GM23338 (cell line): ENCODE data around the gene ITGB3BP. TPM values are rescaled to one million over a fixed set of nuclear protein-coding genes. Genes with fewer than 3 reads are reported as not detected.

Experiments used
- ATAC-seq: fragments of 200-7000 bp; cut with Tn5 transposase; 3 replicates; pipeline ENCODE4 v1.9.1; 2020
- DNase-seq: peaks from one replicate; pipeline ENCODE4 v3.0.0-alpha.2; 2015; ENCODE audit warnings: low spot score
- H2AFZ ChIP-seq: fragments of 200-600 bp; sonication (generic); 2 replicates; pipeline ENCODE4 v1.8.0; 2016; ENCODE audit warnings: antibody characterized with exemption, mild to moderate bottlenecking, moderate library complexity
- H3F3A ChIP-seq: fragments of 200-600 bp; sonication (generic); replicated peaks from 2 replicates; pipeline ENCODE4 v1.8.0; 2017; ENCODE audit warnings: antibody characterized with exemption, mixed run types, low read depth
- H3K27ac ChIP-seq: fragments of 200-600 bp; sonication (generic); 2 replicates; pipeline ENCODE4 v1.6.1; 2016; ENCODE audit warnings: low read depth
- H3K27me3 ChIP-seq: fragments of 200-600 bp; sonication (generic); 2 replicates; pipeline ENCODE4 v1.8.0; 2016; ENCODE audit warnings: mild to moderate bottlenecking, mixed run types, moderate library complexity; ENCODE audit not compliant: insufficient read depth
- H3K36me3 ChIP-seq: fragments of 200-600 bp; sonication (generic); 2 replicates; pipeline ENCODE4 v1.8.0; 2016; ENCODE audit warnings: mild to moderate bottlenecking; ENCODE audit not compliant: insufficient read depth
- H3K4me1 ChIP-seq: fragments of 200-600 bp; sonication (generic); 2 replicates; pipeline ENCODE4 v1.8.0; 2016; ENCODE audit warnings: mild to moderate bottlenecking, moderate library complexity; ENCODE audit not compliant: insufficient read depth
- H3K4me2 ChIP-seq: fragments of 200-600 bp; sonication (generic); 2 replicates; pipeline ENCODE4 v1.7.1; 2017; ENCODE audit warnings: mixed run types
- H3K4me3 ChIP-seq: fragments of 200-600 bp; sonication (generic); 2 replicates; pipeline ENCODE4 v1.6.1; 2016; ENCODE audit warnings: mixed run types
- H3K79me2 ChIP-seq: fragments of 200-600 bp; sonication (generic); replicated peaks from 2 replicates; pipeline ENCODE4 v1.8.0; 2017; ENCODE audit warnings: mild to moderate bottlenecking; ENCODE audit not compliant: insufficient read depth
- H3K9me2 ChIP-seq: fragments of 200-600 bp; sonication (generic); 2 replicates; pipeline ENCODE4 v1.8.0; 2017; ENCODE audit not compliant: insufficient read depth
- H4K20me1 ChIP-seq: fragments of 200-600 bp; sonication (generic); replicated peaks from 2 replicates; pipeline ENCODE4 v1.8.0; 2017; ENCODE audit warnings: mild to moderate bottlenecking; ENCODE audit not compliant: insufficient read depth
- H3K27ac Mint-ChIP-seq: 2 replicates; pipeline ENCODE4 v1.8.0; 2020; ENCODE audit warnings: inconsistent platforms, mild to moderate bottlenecking, moderate library complexity, mixed read lengths
- H3K27me3 Mint-ChIP-seq: 3 replicates; pipeline ENCODE4 v1.8.0; 2022; ENCODE audit warnings: low read depth, mild to moderate bottlenecking, moderate library complexity, mixed read lengths, inconsistent platforms; ENCODE audit not compliant: insufficient read depth, poor library complexity
- H3K36me3 Mint-ChIP-seq: 3 replicates; pipeline ENCODE4 v1.8.0; 2021; ENCODE audit warnings: low read depth, mild to moderate bottlenecking, inconsistent platforms, moderate library complexity, mixed read lengths
- H3K4me1 Mint-ChIP-seq: 3 replicates; pipeline ENCODE4 v1.8.0; 2020; ENCODE audit warnings: mild to moderate bottlenecking, inconsistent platforms, mixed read lengths
- H3K4me3 Mint-ChIP-seq: 3 replicates; pipeline ENCODE4 v1.8.0; 2021; ENCODE audit warnings: moderate library complexity, mild to moderate bottlenecking, inconsistent platforms, mixed read lengths
- H3K9me3 Mint-ChIP-seq: 3 replicates; pipeline ENCODE4 v1.8.0; 2020; ENCODE audit warnings: moderate library complexity, mild to moderate bottlenecking, inconsistent platforms, mixed read lengths
- CREB1 ChIP-seq: fragments of 250-450 bp; sonication (Bioruptor Pico); IDR thresholded peaks from 2 replicates; pipeline ENCODE4 v1.5.0; 2020; ENCODE audit warnings: low read depth, mild to moderate bottlenecking, moderate library complexity
- EZH2phosphoT487 ChIP-seq: fragments of 200-600 bp; sonication (generic); IDR thresholded peaks from one replicate; pipeline ENCODE4 v1.8.1; 2018; ENCODE audit warnings: antibody characterized with exemption; ENCODE audit not compliant: unreplicated experiment
- NANOG ChIP-seq: IDR thresholded peaks from 2 replicates; pipeline ENCODE4 v1.6.1; 2016; ENCODE audit warnings: antibody characterized with exemption, borderline replicate concordance
- STAT1 ChIP-seq: IDR thresholded peaks from one replicate; pipeline ENCODE4 v1.6.1; 2016; ENCODE audit warnings: antibody characterized with exemption; ENCODE audit not compliant: unreplicated experiment
- ZNF331 ChIP-seq: fragments of 250-450 bp; sonication (Bioruptor Pico); IDR thresholded peaks from 2 replicates; pipeline ENCODE4 v1.5.0; 2020; ENCODE audit warnings: low read depth, mild to moderate bottlenecking, moderate library complexity
- polyA plus RNA-seq: library from polyadenylated mRNA; unstranded; fragments of >200 nt; fragmentation: Nextera tagmentation; extraction: Ambion mirVana; gene quantifications from 2 replicates; pipeline ENCODE4 v1.2.1, GENCODE V29; 2016
- total RNA-seq: library from RNA; depleted of rRNA; stranded (reverse); fragments of >200 nt; shearing (Covaris generic); gene quantifications from 2 replicates; pipeline ENCODE4 v1.2.3, GENCODE V29; 2014
- TF ChIP-seq, protein P1 (sequence below): fragments of 250-450 bp; sonication (Bioruptor Pico); IDR thresholded peaks from 2 replicates; pipeline ENCODE4 v1.5.0; 2020; ENCODE audit warnings: mild to moderate bottlenecking, moderate library complexity
- TF ChIP-seq, protein P2 (sequence below): IDR thresholded peaks from 2 replicates; pipeline ENCODE4 v1.6.1; 2016; ENCODE audit warnings: antibody characterized with exemption

Gene ITGB3BP
- total and polyA plus RNA-seq, 2 experiments from 2014 or later: 49.4 to 101 TPM

DNA sequence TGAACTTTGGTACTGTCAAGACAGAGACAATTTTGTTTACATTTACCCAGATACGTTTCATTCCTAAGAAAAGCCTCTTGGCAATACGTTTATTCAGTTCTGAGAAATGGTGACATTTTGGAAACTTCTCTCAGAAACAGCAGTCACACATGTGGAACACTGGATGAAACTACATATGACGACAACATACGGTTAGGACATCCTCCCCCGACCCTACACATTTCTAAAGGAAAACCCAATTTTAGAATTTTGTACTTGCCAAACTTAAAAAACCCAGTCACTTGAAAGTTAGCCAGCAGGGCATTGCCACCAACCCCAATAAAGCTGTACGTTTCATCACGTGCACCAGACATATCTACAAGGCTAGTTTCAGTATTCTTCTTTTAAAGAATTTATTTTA is 56.8 kb downstream of the ITGB3BP start (continued):
- TF ChIP-seq, protein P1, sequence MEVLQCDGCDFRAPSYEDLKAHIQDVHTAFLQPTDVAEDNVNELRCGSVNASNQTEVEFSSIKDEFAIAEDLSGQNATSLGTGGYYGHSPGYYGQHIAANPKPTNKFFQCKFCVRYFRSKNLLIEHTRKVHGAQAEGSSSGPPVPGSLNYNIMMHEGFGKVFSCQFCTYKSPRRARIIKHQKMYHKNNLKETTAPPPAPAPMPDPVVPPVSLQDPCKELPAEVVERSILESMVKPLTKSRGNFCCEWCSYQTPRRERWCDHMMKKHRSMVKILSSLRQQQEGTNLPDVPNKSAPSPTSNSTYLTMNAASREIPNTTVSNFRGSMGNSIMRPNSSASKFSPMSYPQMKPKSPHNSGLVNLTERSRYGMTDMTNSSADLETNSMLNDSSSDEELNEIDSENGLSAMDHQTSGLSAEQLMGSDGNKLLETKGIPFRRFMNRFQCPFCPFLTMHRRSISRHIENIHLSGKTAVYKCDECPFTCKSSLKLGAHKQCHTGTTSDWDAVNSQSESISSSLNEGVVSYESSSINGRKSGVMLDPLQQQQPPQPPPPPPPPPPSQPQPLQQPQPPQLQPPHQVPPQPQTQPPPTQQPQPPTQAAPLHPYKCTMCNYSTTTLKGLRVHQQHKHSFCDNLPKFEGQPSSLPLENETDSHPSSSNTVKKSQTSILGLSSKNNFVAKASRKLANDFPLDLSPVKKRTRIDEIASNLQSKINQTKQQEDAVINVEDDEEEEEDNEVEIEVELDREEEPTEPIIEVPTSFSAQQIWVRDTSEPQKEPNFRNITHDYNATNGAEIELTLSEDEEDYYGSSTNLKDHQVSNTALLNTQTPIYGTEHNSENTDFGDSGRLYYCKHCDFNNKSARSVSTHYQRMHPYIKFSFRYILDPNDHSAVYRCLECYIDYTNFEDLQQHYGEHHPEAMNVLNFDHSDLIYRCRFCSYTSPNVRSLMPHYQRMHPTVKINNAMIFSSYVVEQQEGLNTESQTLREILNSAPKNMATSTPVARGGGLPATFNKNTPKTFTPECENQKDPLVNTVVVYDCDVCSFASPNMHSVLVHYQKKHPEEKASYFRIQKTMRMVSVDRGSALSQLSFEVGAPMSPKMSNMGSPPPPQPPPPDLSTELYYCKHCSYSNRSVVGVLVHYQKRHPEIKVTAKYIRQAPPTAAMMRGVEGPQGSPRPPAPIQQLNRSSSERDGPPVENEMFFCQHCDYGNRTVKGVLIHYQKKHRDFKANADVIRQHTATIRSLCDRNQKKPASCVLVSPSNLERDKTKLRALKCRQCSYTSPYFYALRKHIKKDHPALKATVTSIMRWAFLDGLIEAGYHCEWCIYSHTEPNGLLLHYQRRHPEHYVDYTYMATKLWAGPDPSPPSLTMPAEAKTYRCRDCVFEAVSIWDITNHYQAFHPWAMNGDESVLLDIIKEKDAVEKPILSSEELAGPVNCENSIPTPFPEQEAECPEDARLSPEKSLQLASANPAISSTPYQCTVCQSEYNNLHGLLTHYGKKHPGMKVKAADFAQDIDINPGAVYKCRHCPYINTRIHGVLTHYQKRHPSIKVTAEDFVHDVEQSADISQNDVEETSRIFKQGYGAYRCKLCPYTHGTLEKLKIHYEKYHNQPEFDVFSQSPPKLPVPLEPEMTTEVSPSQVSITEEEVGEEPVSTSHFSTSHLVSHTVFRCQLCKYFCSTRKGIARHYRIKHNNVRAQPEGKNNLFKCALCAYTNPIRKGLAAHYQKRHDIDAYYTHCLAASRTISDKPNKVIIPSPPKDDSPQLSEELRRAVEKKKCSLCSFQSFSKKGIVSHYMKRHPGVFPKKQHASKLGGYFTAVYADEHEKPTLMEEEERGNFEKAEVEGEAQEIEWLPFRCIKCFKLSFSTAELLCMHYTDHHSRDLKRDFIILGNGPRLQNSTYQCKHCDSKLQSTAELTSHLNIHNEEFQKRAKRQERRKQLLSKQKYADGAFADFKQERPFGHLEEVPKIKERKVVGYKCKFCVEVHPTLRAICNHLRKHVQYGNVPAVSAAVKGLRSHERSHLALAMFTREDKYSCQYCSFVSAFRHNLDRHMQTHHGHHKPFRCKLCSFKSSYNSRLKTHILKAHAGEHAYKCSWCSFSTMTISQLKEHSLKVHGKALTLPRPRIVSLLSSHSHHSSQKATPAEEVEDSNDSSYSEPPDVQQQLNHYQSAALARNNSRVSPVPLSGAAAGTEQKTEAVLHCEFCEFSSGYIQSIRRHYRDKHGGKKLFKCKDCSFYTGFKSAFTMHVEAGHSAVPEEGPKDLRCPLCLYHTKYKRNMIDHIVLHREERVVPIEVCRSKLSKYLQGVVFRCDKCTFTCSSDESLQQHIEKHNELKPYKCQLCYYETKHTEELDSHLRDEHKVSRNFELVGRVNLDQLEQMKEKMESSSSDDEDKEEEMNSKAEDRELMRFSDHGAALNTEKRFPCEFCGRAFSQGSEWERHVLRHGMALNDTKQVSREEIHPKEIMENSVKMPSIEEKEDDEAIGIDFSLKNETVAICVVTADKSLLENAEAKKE (CRISPR knock-in tag): no peak
- TF ChIP-seq EZH2phosphoT487 (no peak), CREB1 (no peak), ZNF331 (CRISPR knock-in tag) (no peak)
- TF ChIP-seq, protein P2, sequence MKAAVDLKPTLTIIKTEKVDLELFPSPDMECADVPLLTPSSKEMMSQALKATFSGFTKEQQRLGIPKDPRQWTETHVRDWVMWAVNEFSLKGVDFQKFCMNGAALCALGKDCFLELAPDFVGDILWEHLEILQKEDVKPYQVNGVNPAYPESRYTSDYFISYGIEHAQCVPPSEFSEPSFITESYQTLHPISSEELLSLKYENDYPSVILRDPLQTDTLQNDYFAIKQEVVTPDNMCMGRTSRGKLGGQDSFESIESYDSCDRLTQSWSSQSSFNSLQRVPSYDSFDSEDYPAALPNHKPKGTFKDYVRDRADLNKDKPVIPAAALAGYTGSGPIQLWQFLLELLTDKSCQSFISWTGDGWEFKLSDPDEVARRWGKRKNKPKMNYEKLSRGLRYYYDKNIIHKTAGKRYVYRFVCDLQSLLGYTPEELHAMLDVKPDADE: no peak

DNA sequence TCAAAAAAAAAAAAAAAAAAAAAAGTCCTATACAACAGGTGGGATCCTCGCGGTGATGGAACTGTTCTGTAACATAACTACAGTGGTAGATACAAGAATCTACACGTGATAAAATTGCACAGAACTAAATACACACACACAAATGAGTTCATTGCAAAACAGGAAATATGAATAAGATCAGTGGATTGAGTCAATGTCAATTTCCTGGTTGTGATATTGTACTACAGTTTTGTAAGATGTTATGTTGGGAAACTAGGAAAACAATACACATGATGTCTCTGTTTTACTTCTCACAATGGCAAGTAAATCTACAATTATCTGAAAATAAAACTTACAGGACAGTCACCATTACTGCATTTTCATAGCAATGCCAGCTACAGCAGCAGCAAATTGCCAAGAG is 59.8 kb downstream of the ITGB3BP start:
- Histone ChIP-seq H3K27ac (no peak overlapping the region), H3K27me3 (no peaks in the 10 kb centered on the region), H4K20me1 (no peaks in the 10 kb centered on the region), H3K4me3 (no peak overlapping the region), H3K36me3 (peaks cover 15% of the 10 kb centered on the region; the same call in 1 of the 2 replicates), H2AFZ (no peak overlapping the region), H3F3A (no peaks in the 10 kb centered on the region), H3K9me2 (no peaks in the 10 kb centered on the region), H3K79me2 (no peaks in the 10 kb centered on the region), H3K4me2 (no peak overlapping the region), H3K4me1 (no peaks in the 10 kb centered on the region)
- DNase-seq (no peak), ATAC-seq (no peak)
- no peak overlapping the region for H3K27ac Mint-ChIP-seq
- H3K9me3 Mint-ChIP-seq: peaks cover 20% of the 10 kb centered on the region
- H3K27me3 Mint-ChIP-seq: peaks cover 2% of the 10 kb centered on the region
- H3K4me3 Mint-ChIP-seq: no peak overlapping the region
- no peaks in the 10 kb centered on the region for H3K4me1 Mint-ChIP-seq
- peaks cover 29% of the 10 kb centered on the region for H3K36me3 Mint-ChIP-seq
- TF ChIP-seq ZNF331 (CRISPR knock-in tag) (no peak), NANOG (no peak), STAT1 (no peak), CREB1 (no peak)
- TF ChIP-seq, protein P1 (CRISPR knock-in tag): no peak
- TF ChIP-seq, protein P2: no peak
